WTC11 (cell line): ENCODE data around the gene IL21R. TPM values are rescaled to one million over a fixed set of nuclear protein-coding genes. Genes with fewer than 3 reads are reported as not detected.

Experiments
- ATAC-seq: fragments of 200-7000 bp; cut with Tn5 transposase; 2 replicates; pipeline ENCODE4 v1.10.0; 2021; ENCODE audit warnings: mild to moderate bottlenecking, moderate library complexity
- CTCF ChIA-PET: fragments of 300-600 bp; sonication (Branson Sonifier 250); formaldehyde crosslinking; loops from one replicate; lab custom pipeline; 2021; ENCODE audit warnings: antibody characterized with exemption; lab: Charles Lee
- POLR2A ChIA-PET: fragments of 350-600 bp; sonication (Branson Sonifier 250); formaldehyde crosslinking; loops from one replicate; lab custom pipeline; 2021; ENCODE audit warnings: antibody characterized with exemption; lab: Charles Lee
- DNase-seq: peaks from one replicate; pipeline ENCODE4 v3.0.0; 2021; ENCODE audit warnings: low spot score
- H3K27ac Mint-ChIP-seq: 2 replicates; pipeline ENCODE4 v1.8.0; 2021; ENCODE audit warnings: mixed read lengths
- H3K27me3 Mint-ChIP-seq: 2 replicates; pipeline ENCODE4 v1.8.0; 2021; ENCODE audit warnings: low read depth, mild to moderate bottlenecking, moderate library complexity, mixed read lengths
- H3K36me3 Mint-ChIP-seq: 2 replicates; pipeline ENCODE4 v1.8.0; 2021; ENCODE audit warnings: mixed read lengths
- H3K4me1 Mint-ChIP-seq: 2 replicates; pipeline ENCODE4 v1.8.0; 2022; ENCODE audit warnings: mixed read lengths
- H3K4me3 Mint-ChIP-seq: 2 replicates; pipeline ENCODE4 v1.8.0; 2021; ENCODE audit warnings: mild to moderate bottlenecking, moderate library complexity, mixed read lengths
- H3K9me3 Mint-ChIP-seq: 2 replicates; pipeline ENCODE4 v1.8.0; 2021; ENCODE audit warnings: mixed read lengths
- ARID4B ChIP-seq: sonication (generic); formaldehyde crosslinking; IDR thresholded peaks from 2 replicates; pipeline ENCODE4 v1.8.0; 2023; ENCODE audit warnings: missing genetic modification reagents, mild to moderate bottlenecking, borderline replicate concordance
- CREM ChIP-seq: sonication (generic); formaldehyde crosslinking; IDR thresholded peaks from 2 replicates; pipeline ENCODE4 v1.8.1; 2022; ENCODE audit warnings: mild to moderate bottlenecking, missing genetic modification reagents, moderate library complexity
- E2F4 ChIP-seq: sonication (generic); formaldehyde crosslinking; IDR thresholded peaks from 2 replicates; pipeline ENCODE4 v1.8.1; 2022; ENCODE audit warnings: low read depth, mild to moderate bottlenecking, moderate library complexity, missing genetic modification reagents, borderline replicate concordance
- E2F5 ChIP-seq: sonication (generic); formaldehyde crosslinking; IDR thresholded peaks from 2 replicates; pipeline ENCODE4 v1.8.1; 2022; ENCODE audit warnings: mild to moderate bottlenecking, moderate library complexity, missing genetic modification reagents
- ERG ChIP-seq: fragments of 250-450 bp; sonication (Bioruptor Pico); IDR thresholded peaks from 2 replicates; pipeline ENCODE4 v1.8.0; 2021; ENCODE audit warnings: mild to moderate bottlenecking
- ETV6 ChIP-seq: sonication (generic); formaldehyde crosslinking; IDR thresholded peaks from 2 replicates; pipeline ENCODE4 v1.8.1; 2022; ENCODE audit warnings: mild to moderate bottlenecking, missing genetic modification reagents
- IRF2 ChIP-seq: sonication (generic); formaldehyde crosslinking; IDR thresholded peaks from 2 replicates; pipeline ENCODE4 v1.8.0; 2022; ENCODE audit warnings: low read depth, missing genetic modification reagents, borderline replicate concordance
- MLX ChIP-seq: sonication (generic); formaldehyde crosslinking; IDR thresholded peaks from 2 replicates; pipeline ENCODE4 v1.8.1; 2023; ENCODE audit warnings: mild to moderate bottlenecking, missing genetic modification reagents, moderate library complexity
- NR1H2 ChIP-seq: sonication (generic); formaldehyde crosslinking; IDR thresholded peaks from 2 replicates; pipeline ENCODE4 v1.9.0; 2021; ENCODE audit warnings: mild to moderate bottlenecking, moderate library complexity, missing genetic modification reagents
- SOX15 ChIP-seq: fragments of 250-450 bp; sonication (Bioruptor Pico); IDR thresholded peaks from 2 replicates; pipeline ENCODE4 v1.9.0; 2021; ENCODE audit warnings: mild to moderate bottlenecking
- ZNF219 ChIP-seq: sonication (generic); formaldehyde crosslinking; IDR thresholded peaks from 2 replicates; pipeline ENCODE4 v1.8.0; 2023; ENCODE audit warnings: missing genetic modification reagents, mild to moderate bottlenecking, borderline replicate concordance
- ZNF532 ChIP-seq: fragments of 250-450 bp; sonication (Bioruptor Pico); IDR thresholded peaks from 2 replicates; pipeline ENCODE4 v1.9.0; 2021; ENCODE audit warnings: mild to moderate bottlenecking, borderline replicate concordance
- total RNA-seq: library from RNA; stranded (reverse); gene quantifications from 3 replicates; pipeline ENCODE4 v1.2.3, GENCODE V29; 2021
- TF ChIP-seq, protein P1 (sequence below): sonication (generic); formaldehyde crosslinking; IDR thresholded peaks from 2 replicates; pipeline ENCODE4 v1.8.1; 2023; ENCODE audit warnings: mild to moderate bottlenecking, moderate library complexity, missing genetic modification reagents
- TF ChIP-seq, protein P2 (sequence below): sonication (generic); formaldehyde crosslinking; IDR thresholded peaks from 2 replicates; pipeline ENCODE4 v1.8.0; 2022; ENCODE audit warnings: missing genetic modification reagents

The IL21R gene
- total RNA-seq, 1 experiment from 2014 or later: 0.70 TPM

- Mint-ChIP-seq H3K36me3 (peaks cover 71% of the 10 kb centered on the region), H3K9me3 (no peaks in the 10 kb centered on the region), H3K27me3 (no peaks in the 10 kb centered on the region), H3K4me1 (no peaks in the 10 kb centered on the region), H3K27ac (no peak overlapping the region), H3K4me3 (no peak overlapping the region)
- DNase-seq (no peak), ATAC-seq (no peak)
- ChIA-PET CTCF (no interaction called here), POLR2A (no interaction called here)
- TF ChIP-seq IRF2 (CRISPR knock-in tag): no peak
- TF ChIP-seq, protein P1, sequence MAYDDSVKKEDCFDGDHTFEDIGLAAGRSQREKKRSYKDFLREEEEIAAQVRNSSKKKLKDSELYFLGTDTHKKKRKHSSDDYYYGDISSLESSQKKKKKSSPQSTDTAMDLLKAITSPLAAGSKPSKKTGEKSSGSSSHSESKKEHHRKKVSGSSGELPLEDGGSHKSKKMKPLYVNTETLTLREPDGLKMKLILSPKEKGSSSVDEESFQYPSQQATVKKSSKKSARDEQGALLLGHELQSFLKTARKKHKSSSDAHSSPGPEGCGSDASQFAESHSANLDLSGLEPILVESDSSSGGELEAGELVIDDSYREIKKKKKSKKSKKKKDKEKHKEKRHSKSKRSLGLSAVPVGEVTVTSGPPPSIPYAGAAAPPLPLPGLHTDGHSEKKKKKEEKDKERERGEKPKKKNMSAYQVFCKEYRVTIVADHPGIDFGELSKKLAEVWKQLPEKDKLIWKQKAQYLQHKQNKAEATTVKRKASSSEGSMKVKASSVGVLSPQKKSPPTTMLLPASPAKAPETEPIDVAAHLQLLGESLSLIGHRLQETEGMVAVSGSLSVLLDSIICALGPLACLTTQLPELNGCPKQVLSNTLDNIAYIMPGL: no peak
- TF ChIP-seq, protein P2, sequence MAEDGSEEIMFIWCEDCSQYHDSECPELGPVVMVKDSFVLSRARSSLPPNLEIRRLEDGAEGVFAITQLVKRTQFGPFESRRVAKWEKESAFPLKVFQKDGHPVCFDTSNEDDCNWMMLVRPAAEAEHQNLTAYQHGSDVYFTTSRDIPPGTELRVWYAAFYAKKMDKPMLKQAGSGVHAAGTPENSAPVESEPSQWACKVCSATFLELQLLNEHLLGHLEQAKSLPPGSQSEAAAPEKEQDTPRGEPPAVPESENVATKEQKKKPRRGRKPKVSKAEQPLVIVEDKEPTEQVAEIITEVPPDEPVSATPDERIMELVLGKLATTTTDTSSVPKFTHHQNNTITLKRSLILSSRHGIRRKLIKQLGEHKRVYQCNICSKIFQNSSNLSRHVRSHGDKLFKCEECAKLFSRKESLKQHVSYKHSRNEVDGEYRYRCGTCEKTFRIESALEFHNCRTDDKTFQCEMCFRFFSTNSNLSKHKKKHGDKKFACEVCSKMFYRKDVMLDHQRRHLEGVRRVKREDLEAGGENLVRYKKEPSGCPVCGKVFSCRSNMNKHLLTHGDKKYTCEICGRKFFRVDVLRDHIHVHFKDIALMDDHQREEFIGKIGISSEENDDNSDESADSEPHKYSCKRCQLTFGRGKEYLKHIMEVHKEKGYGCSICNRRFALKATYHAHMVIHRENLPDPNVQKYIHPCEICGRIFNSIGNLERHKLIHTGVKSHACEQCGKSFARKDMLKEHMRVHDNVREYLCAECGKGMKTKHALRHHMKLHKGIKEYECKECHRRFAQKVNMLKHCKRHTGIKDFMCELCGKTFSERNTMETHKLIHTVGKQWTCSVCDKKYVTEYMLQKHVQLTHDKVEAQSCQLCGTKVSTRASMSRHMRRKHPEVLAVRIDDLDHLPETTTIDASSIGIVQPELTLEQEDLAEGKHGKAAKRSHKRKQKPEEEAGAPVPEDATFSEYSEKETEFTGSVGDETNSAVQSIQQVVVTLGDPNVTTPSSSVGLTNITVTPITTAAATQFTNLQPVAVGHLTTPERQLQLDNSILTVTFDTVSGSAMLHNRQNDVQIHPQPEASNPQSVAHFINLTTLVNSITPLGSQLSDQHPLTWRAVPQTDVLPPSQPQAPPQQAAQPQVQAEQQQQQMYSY (CRISPR knock-in tag): no peak
- TF ChIP-seq MLX (CRISPR knock-in tag): no peak
- TF ChIP-seq ARID4B: no peak
Observed at GRCh38 chr16:27474921-27475320, 72.9 kb downstream of the IL21R start.

DNA sequence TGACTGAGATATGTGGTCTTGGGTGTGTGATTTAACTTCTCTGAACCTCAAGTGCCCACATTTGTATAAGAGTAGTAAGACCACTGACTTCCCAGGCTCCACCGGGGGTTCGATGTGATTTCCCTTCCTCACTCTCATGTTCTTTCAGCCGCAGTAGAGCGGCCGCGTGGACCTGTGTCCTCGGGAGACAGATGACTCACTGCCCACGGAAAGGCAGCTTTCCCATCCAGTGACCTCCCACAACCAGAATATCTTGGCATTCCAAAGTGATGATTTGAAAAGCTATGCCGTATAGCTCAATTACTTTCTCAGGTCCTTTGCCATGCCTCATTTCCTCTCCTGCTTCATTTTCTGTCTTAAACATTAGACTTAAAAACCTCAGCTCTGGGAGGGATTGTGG lies 73.6 kb downstream of the IL21R start:
- peaks cover 70% of the 10 kb centered on the region for H3K36me3 Mint-ChIP-seq
- H3K4me3 Mint-ChIP-seq: no peak overlapping the region
- ChIA-PET CTCF (no interaction called here), POLR2A (no interaction called here)
- DNase-seq: no peak
- no peaks in the 10 kb centered on the region for H3K27me3 Mint-ChIP-seq
- H3K4me1 Mint-ChIP-seq: no peaks in the 10 kb centered on the region
- ATAC-seq: no peak
- H3K9me3 Mint-ChIP-seq: no peaks in the 10 kb centered on the region
- H3K27ac Mint-ChIP-seq: no peak overlapping the region
- TF ChIP-seq ETV6 (CRISPR knock-in tag) (no peak), ERG (CRISPR knock-in tag) (no peak), ZNF532 (no peak), SOX15 (CRISPR knock-in tag) (no peak), CREM (CRISPR knock-in tag) (no peak), E2F4 (no peak), ZNF219 (CRISPR knock-in tag) (no peak), NR1H2 (CRISPR knock-in tag) (no peak), E2F5 (no peak)
